HG02981 (cell line): ENCODE measurements around the gene TPO.
"Not testable (repeated sequence)": the region's sequence is repeated elsewhere in the genome, so short reads cannot be mapped to it uniquely, and the experiment has no call there.

Experiments used
- ATAC-seq: cut with Tn5 transposase; IDR thresholded peaks from one replicate; pipeline ENCODE4 v1.9.1; 2021; ENCODE audit warnings: mild to moderate bottlenecking, moderate library complexity; ENCODE audit not compliant: unreplicated experiment

Gene TPO

GRCh38 chr2:1571477-1572417, 158.5 kb downstream of the TPO start:
- ATAC-seq: no peak

GRCh38 chr2:1572638-1573037, 159.4 kb downstream of the TPO start:
- no peak for ATAC-seq

- no peak for ATAC-seq
Observed at GRCh38 chr2:1577846-1578245, 164.6 kb downstream of the TPO start.

GRCh38 chr2:1581257-1581964, 168.1 kb downstream of the TPO start:
- not testable (repeated sequence) for ATAC-seq

GRCh38 chr2:1581965-1582625, 168.8 kb downstream of the TPO start:
- no peak for ATAC-seq

GRCh38 chr2:1582891-1583341, 169.7 kb downstream of the TPO start:
- ATAC-seq: no peak

GRCh38 chr2:1584051-1584531, 170.8 kb downstream of the TPO start:
- no peak for ATAC-seq

- ATAC-seq: no peak
Observed at GRCh38 chr2:1584691-1585485, 171.6 kb downstream of the TPO start.

GRCh38 chr2:1585635-1586034, 172.4 kb downstream of the TPO start:
- no peak for ATAC-seq

- no peak for ATAC-seq
Observed at GRCh38 chr2:1586251-1586922, 173.1 kb downstream of the TPO start.

- ATAC-seq: no peak
Observed at GRCh38 chr2:1586923-1587840, 173.9 kb downstream of the TPO start.

GRCh38 chr2:1588051-1588977, 175.1 kb downstream of the TPO start:
- no peak for ATAC-seq

- no peak for ATAC-seq
Observed at GRCh38 chr2:1588978-1589621, 175.8 kb downstream of the TPO start.

- no peak for ATAC-seq
Observed at GRCh38 chr2:1590596-1591460, 177.6 kb downstream of the TPO start.

- no peak for ATAC-seq
Observed at GRCh38 chr2:1591461-1591770, 178.2 kb downstream of the TPO start.
